Measurements from ENCODE around the gene GALNS. TPM values are rescaled to one million over a fixed set of nuclear protein-coding genes. Genes with fewer than 3 reads are reported as not detected.
"Not testable (repeated sequence)": the region's sequence is repeated elsewhere in the genome, so short reads cannot be mapped to it uniquely, and the experiment has no call there.

Gene GALNS
- total RNA-seq, 1 donor from 2014 or later = 41.0 TPM

DNA sequence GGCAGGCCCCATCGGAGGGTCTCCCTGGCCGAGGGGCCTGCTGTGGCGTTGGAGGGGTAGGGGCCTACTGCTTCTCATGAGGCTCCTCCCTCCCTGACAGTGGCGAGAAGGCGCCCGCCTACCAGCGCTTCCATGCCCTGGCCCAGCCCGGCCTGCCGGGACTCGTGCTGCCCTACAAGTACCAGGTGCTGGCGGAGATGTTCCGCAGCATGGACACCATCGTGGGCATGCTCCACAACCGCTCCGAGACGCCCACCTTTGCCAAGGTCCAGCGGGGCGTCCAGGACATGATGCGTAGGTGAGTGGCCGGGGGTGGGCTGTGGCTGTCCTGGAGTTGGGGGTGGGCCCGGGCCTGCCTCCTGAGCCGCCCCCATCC is 51.4 kb downstream of the GALNS start:
- no peak for DNase-seq (ENCODE audit: low read depth)

- no peak for DNase-seq (ENCODE audit: low read depth)
Observed at GRCh38 chr16:88804552-88805339, 52.0 kb downstream of the GALNS start.

- no peak for DNase-seq (ENCODE audit: low read depth)
Observed at GRCh38 chr16:88804173-88804551, 52.6 kb downstream of the GALNS start.

DNA sequence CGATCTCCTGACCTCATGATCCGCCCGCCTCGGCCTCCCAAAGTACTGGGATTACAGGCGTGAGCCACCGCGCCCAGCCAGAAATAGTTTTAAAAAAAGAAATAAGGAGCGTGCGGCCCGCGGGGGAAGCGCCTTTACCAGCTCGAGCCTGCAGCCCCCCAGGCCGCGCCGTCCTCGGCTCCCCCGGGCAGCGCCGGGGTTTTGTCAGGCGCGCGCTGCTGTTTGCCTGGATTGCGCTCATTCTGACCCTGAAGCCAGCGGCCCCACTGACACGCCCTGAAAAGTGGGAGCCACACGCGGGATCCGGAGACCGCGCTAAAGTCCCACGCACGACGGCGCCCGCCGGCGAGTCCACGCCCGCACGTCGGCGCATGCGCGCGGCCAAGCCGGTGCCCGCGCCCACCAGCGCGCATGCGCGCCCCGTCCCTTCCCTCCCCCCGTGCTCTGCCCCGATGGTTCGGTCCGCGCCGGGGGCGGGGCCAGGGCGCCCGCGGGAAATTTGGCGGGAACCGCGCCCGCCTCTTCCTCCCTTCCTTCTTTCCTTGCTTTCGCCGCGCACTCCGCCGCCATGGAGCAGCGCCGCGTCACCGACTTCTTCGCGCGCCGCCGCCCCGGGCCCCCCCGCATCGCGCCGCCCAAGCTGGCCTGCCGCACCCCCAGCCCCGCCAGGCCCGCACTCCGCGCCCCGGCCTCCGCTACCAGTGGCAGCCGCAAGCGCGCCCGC is 53.3 kb downstream of the GALNS start, which contains the start of gene CDT1:
Gene CDT1, plus strand, starts transcription at position 526 of the 724 bp plus-strand sequence. Its CDS starts 43 bp downstream, at position 569.
- peak; percentile 17 for DNase-seq (ENCODE audit: low read depth)

- DNase-seq (ENCODE audit: low read depth) = no peak
Observed at GRCh38 chr16:88800277-88800592, 56.5 kb downstream of the GALNS start.

GRCh38 chr16:88799569-88800276 is 57.0 kb downstream of the GALNS start:
- no peak for DNase-seq (ENCODE audit: low read depth)

DNA sequence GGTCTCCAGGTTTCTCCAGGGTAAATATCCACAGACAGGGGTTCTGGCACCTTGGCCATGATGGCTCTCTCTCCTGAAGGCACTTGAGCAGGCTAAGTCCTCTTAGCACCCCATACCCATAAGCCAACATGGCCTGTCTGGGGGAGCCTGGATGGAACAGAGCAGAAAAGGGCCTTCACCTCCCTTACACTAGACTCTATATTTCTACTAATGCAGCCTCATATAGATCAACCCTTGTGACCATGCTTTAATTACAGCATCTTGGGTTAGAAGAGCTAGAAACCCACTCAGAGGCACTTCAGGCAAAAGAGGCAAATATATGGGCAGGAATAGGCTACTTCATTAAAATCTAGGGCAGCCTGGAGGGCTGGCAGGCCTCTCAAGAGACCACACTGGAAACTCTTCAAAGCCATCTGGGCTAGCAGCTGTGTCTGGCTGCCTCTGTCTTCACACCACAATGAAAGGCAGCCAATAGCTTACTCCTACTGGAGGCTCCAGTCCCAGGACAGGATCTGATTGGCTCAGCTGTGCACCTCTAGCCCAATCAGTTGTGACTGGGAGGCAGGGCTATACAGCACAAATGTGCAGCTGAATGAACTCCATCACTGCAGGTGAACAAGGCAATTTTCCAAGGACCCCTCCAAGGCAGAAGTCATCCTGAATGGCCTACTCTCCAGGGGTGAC is 57.8 kb downstream of the GALNS start:
- DNase-seq (ENCODE audit: low read depth) = no peak

DNA sequence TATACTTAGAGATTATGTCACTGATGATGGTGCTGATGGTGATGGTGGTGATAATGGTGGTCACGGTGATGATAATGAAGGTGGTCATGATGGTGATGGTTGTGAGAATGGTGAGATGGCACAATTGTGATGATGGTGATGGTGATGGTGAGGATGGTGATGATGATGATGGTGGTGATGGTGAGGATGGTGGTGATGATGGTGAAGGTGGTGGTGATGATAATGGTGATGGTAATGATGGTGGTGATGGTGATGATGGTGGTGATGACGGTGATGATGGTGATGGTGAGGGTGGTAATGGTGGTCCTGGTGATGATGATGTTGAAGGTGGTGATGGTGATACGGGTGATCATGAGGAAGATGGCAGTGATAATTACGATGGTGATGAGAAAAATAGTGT is 58.7 kb downstream of the GALNS start:
- no peak for DNase-seq (ENCODE audit: low read depth)

DNA sequence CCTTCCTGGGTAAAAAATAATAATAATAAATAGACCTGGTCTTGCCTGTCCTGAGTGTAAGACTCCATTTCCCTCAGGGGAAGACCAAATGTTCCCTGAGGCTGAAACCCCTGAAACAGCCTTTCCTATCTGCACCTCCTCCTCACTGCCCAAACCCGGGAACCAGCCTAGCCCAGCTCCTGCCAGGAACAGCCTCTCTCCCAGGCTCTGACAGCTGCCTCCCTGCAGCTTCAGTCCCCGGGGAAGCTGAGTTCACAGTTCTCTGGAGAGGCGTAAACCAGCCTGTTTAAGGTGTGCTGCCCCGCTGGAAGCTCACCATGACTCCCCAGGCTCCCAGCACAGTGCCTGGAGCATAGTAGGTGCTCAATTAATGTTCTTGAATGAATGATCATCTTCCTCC is 60.5 kb downstream of the GALNS start:
- DNase-seq (ENCODE audit: low read depth) = no peak

DNA sequence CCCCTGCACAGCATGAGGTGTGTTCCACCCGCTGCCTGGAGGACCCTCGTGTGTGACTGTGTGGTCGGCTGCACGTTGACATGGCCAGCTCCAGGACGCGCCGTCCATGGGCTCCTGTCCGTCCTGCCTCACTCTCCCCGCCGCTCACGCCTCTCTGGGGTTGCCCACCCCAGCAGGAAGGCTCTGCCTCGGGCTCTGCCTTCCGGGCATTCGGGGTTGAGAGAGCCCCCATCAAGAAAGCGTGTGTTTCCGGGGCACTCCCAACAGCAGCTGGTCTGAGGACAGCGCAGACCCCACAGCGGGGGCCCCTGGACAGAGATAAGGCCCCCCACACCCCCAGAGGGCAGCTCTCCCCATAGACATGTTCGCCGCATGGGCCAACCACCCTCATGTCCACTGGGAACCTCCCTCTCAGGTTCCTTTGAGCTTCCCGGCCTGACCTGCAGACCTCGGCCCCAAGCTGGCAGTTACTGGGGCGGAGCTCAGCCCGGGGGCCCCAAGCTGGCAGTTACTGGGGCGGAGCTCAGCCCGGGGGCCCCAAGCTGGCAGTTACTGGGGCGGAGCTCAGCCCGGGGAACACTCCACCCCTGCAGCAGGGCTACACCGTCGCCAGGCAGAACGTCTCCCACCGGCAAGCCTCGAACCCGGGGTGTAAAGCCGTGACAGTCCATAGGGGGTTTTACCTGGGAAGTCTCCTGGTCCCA is 63.3 kb downstream of the GALNS start:
- DNase-seq (ENCODE audit: low read depth) = no peak

- no peak for DNase-seq (ENCODE audit: low read depth)
Observed at GRCh38 chr16:88792668-88793250, 64.0 kb downstream of the GALNS start.

- no peak for DNase-seq (ENCODE audit: low read depth)
Observed at GRCh38 chr16:88792078-88792550, 64.6 kb downstream of the GALNS start.

GRCh38 chr16:88790312-88791211 is 66.2 kb downstream of the GALNS start:
- DNase-seq (ENCODE audit: low read depth) = no peak

DNA sequence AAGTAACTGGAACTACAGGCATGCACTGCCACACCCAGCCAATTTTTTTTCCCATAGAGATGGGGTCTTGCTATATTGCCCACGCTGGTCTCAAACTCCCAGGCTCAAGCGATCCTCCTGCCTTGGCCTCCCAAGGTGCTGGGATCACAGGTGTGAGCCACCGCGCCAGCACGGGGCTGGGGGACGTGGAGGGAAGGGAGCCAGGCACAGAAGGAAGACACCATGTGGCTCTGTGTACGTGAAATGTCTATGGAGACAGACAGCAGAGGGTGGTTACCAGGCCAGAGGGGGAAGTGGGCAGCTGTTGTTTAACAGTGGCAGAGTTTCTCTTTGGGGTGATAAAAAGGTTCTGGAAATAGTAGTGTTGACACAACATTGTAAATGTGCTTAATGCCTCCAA is 67.2 kb downstream of the GALNS start:
- DNase-seq (ENCODE audit: low read depth) = no peak

DNA sequence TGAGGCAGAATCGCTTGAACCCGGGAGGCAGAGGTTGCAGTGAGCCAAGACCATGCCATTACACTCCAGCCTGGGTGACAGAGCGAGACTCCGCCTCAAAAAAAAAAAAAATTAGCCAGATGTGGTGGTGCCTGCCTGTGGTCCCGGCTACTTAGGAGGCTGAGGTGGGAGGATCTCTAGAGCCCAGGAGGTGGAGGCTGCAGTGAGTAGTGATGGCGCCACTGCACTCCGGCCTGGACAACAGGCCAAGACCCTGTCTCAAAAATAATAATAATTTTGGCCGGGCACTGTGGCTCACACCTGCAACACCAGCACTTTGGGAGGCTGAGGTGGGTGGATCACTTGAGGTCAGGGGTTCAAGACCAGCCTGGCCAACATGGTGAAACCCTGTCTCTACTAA is 68.0 kb downstream of the GALNS start:
- DNase-seq (ENCODE audit: low read depth) = not testable (repeated sequence)

- no peak for DNase-seq (ENCODE audit: low read depth)
Observed at GRCh38 chr16:88787579-88788314, 69.0 kb downstream of the GALNS start.

DNA sequence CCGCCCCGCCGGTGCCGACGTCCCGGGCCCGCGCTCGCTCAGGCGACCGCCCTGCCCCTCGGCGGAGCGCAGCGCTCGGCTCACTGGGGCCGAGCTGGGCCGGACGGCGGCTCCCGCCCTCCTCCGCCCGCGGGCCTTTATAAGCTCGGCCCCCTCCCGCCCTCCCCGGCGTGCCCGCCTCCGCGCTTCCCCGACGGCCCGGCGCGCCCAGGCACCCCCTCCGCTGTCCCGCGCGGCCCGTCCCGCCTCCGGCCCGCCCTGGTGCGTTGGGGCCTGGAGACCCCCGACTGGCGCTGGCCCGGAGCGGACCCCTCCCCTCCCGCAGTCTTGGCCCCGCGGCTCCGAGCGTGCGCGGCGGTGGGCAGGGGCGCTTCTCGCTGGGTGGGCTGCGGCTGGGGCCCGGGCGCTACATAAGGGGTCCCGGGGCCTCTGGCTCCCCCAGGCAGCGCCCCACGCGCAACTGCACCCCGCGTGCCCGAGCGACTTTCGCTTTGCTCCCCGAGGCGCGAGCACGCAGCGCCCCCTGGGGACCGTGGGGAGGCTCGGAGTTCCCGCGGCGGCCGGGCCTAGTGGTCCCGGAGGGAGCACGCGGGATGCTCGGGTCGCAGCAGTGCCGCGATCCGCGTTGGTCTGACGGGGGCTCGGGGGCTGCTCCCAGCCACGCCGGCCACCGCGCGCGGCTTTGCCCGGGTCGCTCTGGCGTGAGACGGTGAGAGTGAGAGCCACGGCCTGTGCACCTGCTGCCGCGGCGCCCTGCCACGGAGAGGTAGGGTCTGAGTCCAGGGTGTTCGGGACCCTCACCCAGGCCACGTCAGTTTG is 71.4 kb downstream of the GALNS start, which contains the start of gene PIEZO1:
Gene PIEZO1, minus strand, starts transcription at position 115 of the 819 bp plus-strand sequence. CDS start 256 bp downstream, outside the sequence.
- no peak for DNase-seq (ENCODE audit: low read depth)

DNA sequence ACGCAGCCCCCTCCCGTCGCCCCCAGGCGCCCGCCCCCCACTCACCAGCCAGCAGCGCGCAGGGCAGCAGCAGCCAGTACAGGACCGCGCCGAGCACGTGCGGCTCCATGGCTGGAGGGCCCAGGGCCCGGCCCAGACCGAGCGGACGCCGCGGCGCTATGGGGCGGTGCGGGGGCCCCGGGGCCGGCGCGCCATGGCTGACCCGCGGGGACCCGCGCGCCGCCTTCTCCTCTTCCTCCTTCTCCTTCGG is 72.0 kb downstream of the GALNS start:
- DNase-seq (ENCODE audit: low read depth) = no peak

All from renal cortical epithelial cell (primary cell).